ENCODE measurements around the gene CLSTN2. TPM values are rescaled to one million over a fixed set of nuclear protein-coding genes. Genes with fewer than 3 reads are reported as not detected.

CLSTN2 gene
- total and polyA plus RNA-seq, 2 of the 8 experiments (the other 6 are each of a cell fraction or from before 2014, with no cell fraction given) = 0.39 to 0.52 TPM

- Histone ChIP-seq H2BK20ac (ENCODE audit: low read length) (no peak overlapping the region), H4K20me1 (replicated peaks in 1 of 2; ENCODE audit: control insufficient read depth in 1 of 2, insufficient read depth in 2 of 2, low read length in 2 of 2) (no peaks in the 10 kb centered on the region), H2AK5ac (ENCODE audit: low read depth, low read length) (no peak overlapping the region), H2BK5ac (ENCODE audit: low read depth, low read length) (no peak overlapping the region), H2BK15ac (ENCODE audit: low read length) (no peak overlapping the region), H3K4ac (replicated peaks; ENCODE audit: insufficient read length, low read depth, low read length) (no peak overlapping the region), H3K56ac (replicated peaks; ENCODE audit: insufficient read length, low read depth, low read length) (no peak overlapping the region), H3K4me2 (ENCODE audit: insufficient read depth in 1 of 2, low read depth in 2 of 2, low read length in 2 of 2) (no peak overlapping the region), H3K23me2 (ENCODE audit: low read depth, low read length) (no peaks in the 10 kb centered on the region), H3K23ac (ENCODE audit: insufficient read length) (no peak overlapping the region), H2BK120ac (replicated peaks; ENCODE audit: low read depth, low read length) (no peak overlapping the region), H4K5ac (ENCODE audit: insufficient read length, low read depth, low read length) (no peak overlapping the region), H3K18ac (ENCODE audit: extremely low read depth, low read length) (no peak overlapping the region), H3K79me2 (ENCODE audit: control insufficient read depth in 1 of 2, insufficient read depth in 2 of 2, low read length in 2 of 2) (no peaks in the 10 kb centered on the region), H2AFZ (ENCODE audit: low read length) (no peak overlapping the region), H3K27ac (ENCODE audit: low read depth, low read length) (no peak overlapping the region), H3K14ac (ENCODE audit: insufficient read length) (no peak overlapping the region), H3K4me3 (ENCODE audit: extremely low read depth in 1 of 4, insufficient read depth in 2 of 4, low read depth in 3 of 4, low read length in 4 of 4) (no peak overlapping the region), H3K27me3 (replicated peaks in 1 of 4; ENCODE audit: control insufficient read depth in 3 of 4, extremely low read depth in 1 of 4, insufficient read depth in 3 of 4, low read length in 3 of 4) (no peaks in the 10 kb centered on the region), H4K91ac (replicated peaks; ENCODE audit: insufficient read length, low read length) (no peak overlapping the region), H3K4me1 (replicated peaks in 1 of 4; ENCODE audit: control insufficient read depth in 3 of 4, insufficient read depth in 4 of 4, low read length in 3 of 4) (no peaks in the 10 kb centered on the region), H4K8ac (ENCODE audit: extremely low read depth, insufficient read depth, low read length) (no peak overlapping the region), H3K79me1 (ENCODE audit: low read depth, low read length) (no peaks in the 10 kb centered on the region), H2BK12ac (ENCODE audit: low read depth, low read length) (no peak overlapping the region), H3K9me3 (ENCODE audit: insufficient read depth in 2 of 2, low read depth in 1 of 2, low read length in 1 of 2) (no peaks in the 10 kb centered on the region), H3K36me3 (ENCODE audit: control insufficient read depth in 2 of 4, insufficient read depth in 4 of 4, low read length in 3 of 4) (no peaks in the 10 kb centered on the region), H3K9ac (replicated peaks in 1 of 4; ENCODE audit: extremely low read depth in 1 of 4, low read depth in 3 of 4, low read length in 3 of 4) (no peak overlapping the region)
- ChIA-PET POLR2A (ENCODE audit: partially characterized antibody) (no interaction called here), CTCF (ENCODE audit: partially characterized antibody) (interaction anchor here (3.1 kb wide), 1 partner anchor 9 kb away, joined by 8 read pairs; no protein-coding TSS in a partner anchor)
- 82% methylated on average over 7 of the region's 7 CpGs; no CpG with 5 or more reads in 1 of the 2 experiments for WGBS, 2 experiments (ENCODE audit: extremely low coverage in 1 of 2, insufficient coverage in 1 of 2, insufficient read length in 1 of 2, insufficient replicate concordance in 2 of 2, low coverage in 1 of 2, low lambda C conversion rate in 2 of 2, missing lambda C conversion rate in 1 of 2)
- no peak for TF ChIP-seq CREB1 (IDR thresholded peaks at IDR 0.05)
- FAIRE-seq (no peak), DNase-seq (ENCODE audit: low read depth in 1 of 2, low spot score in 2 of 2) (no peak)
Observed at GRCh38 chr3:139944256-139944910, 9.4 kb downstream of the CLSTN2 start.

Data from H1 (cell line).